HG03159 (cell line): ENCODE results near the gene TRAF3.
"Not testable (repeated sequence)": the region's sequence is repeated elsewhere in the genome, so short reads cannot be mapped to it uniquely, and the experiment has no call there.

Source experiments
- ATAC-seq: cut with Tn5 transposase; IDR thresholded peaks from one replicate; pipeline ENCODE4 v1.9.1; 2021; ENCODE audit warnings: mild to moderate bottlenecking, moderate library complexity; ENCODE audit not compliant: unreplicated experiment

The TRAF3 gene

DNA sequence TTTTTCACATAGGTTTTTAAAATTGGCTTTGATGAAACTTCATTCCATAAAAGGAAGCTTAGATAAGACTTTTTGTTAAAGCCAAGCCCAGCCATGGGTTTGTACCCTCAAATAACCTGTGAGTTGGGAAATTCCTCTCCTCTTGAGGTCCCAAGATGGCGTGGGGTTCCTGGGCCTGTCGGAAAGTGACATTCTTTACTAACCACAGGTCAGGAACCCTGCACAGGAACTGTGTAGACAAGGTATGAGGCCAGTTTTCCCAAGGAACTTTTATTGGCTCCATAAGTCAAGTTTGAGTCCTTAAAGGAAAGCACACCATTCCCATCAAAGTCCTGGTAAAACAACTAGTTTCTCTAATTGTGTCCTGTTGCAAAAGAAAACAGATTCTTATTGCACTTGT lies 80.2 kb downstream of the TRAF3 start:
- ATAC-seq: no peak

- ATAC-seq: no peak
Measured at GRCh38 chr14:102859911-102860310, 82.7 kb downstream of the TRAF3 start.

DNA sequence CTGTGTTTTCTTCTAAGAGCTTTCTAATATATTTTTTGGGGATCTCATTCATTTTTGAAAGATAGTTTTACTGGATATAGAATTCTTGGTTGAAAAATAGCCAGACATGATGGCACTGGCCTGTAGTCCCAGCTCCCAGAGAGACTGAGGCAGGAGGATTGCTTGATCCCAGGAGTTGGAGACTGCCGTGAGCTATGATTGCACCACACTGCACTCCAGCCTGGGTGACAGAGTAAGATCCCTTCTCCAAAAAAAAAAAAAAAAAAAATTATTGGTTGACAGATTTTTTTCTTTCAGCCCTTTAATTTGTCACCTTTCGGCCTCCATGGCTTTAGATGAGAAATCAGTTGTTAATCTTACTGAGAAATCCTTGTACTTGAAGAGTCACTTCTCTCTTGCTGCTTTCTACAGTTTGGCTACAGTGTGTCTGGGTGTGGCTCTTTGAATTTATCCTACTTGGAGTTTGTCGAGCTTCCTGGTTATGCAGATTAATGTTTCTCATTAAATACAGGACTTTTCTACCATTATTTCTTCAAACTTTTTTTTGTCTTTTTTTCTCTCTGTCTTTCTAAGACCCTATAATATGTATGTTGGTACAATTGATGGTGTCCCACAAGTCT lies 85.0 kb downstream of the TRAF3 start:
- no peak for ATAC-seq

DNA sequence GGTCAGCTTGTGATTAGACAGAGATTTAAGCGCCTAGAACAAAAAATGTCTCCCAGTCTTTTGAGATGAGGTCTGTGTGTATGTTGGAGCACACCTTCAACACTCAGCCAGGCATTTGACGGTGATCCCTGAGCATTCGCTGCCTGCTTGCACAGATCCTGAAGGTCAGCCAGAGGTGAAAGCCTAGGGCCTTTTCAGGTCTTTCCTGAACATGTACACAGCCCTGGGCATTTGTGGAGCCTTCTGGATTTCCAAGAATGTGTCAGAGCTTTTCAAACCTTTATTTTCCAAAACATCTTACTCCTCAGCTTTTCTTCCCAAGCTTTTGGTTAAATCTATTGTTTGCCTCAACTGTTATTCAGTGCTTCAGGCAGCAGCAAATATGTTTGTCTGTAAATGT lies 86.1 kb downstream of the TRAF3 start:
- ATAC-seq: no peak

GRCh38 chr14:102865916-102866315 lies 88.7 kb downstream of the TRAF3 start:
- not testable (repeated sequence) for ATAC-seq

- no peak for ATAC-seq
Measured at GRCh38 chr14:102866982-102867761, 89.9 kb downstream of the TRAF3 start.

GRCh38 chr14:102867826-102868580 lies 90.8 kb downstream of the TRAF3 start:
- no peak for ATAC-seq

GRCh38 chr14:102868956-102869547 lies 91.8 kb downstream of the TRAF3 start:
- ATAC-seq: no peak

DNA sequence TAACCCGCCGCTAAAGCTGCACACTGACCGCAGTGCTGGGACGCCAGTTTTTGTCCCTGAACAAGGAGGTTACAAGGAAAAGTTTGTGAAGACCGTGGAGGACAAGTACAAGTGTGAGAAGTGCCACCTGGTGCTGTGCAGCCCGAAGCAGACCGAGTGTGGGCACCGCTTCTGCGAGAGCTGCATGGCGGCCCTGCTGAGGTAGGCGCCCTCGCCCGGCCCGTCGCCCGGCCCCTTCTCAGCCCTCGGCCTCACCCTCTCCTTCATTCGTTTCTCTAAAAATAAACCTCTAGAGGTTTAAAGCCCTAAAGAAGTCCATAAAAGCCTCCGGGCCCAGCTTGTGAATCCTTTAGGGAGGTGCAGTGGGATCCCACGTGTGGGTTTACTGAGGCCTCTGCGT lies 93.0 kb downstream of the TRAF3 start:
- no peak for ATAC-seq

GRCh38 chr14:102870994-102871831 lies 94.0 kb downstream of the TRAF3 start:
- no peak for ATAC-seq

- no peak for ATAC-seq
Measured at GRCh38 chr14:102872020-102872419, 94.8 kb downstream of the TRAF3 start.

DNA sequence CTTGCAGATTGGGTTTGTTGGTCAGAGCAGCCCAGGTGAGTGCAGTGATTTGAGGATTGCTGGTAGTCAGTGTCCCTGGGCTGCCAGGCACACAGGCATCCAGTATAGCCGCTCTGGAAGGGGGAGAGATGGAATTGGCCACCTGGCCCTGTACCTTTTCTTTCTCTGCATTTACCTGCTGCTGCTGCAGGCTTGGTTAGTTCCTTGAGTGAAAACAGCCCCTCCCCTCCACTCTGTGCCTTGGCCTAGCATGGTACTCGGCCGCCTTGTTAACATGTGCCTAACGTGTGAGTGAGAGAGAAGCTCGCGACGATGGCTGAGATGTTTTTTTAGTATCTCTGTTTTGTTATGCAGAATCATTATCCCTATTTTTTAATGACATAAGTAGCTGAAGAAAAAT lies 95.9 kb downstream of the TRAF3 start:
- ATAC-seq: no peak

DNA sequence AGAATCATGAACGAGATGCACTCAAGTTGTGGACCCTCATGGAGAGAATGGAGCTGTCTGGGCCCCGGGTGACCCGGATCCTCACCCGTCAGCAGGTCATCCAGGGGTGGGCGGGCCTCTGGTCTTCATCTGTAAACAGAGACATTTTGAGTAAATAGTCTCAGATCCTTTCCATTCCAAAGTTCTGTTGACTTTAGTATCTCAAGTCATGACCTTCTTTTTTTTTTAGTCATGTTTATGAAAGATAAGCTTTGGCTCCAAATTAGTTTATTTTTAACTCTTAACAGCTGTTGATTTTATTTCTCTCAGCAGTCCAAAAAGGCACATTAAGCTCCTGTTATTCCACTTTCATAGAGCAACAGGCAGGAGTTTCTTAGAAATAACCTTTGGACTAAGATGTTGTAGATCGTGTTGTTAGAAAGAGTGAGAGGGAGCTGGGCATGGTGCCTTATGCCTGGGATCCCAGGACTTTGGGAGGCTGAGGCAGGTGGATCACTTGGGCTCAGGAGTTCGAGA lies 96.4 kb downstream of the TRAF3 start:
- ATAC-seq: no peak

- no peak for ATAC-seq
Measured at GRCh38 chr14:102875652-102876051, 98.4 kb downstream of the TRAF3 start.

- not testable (repeated sequence) for ATAC-seq
Measured at GRCh38 chr14:102877511-102877910, 100.3 kb downstream of the TRAF3 start.

DNA sequence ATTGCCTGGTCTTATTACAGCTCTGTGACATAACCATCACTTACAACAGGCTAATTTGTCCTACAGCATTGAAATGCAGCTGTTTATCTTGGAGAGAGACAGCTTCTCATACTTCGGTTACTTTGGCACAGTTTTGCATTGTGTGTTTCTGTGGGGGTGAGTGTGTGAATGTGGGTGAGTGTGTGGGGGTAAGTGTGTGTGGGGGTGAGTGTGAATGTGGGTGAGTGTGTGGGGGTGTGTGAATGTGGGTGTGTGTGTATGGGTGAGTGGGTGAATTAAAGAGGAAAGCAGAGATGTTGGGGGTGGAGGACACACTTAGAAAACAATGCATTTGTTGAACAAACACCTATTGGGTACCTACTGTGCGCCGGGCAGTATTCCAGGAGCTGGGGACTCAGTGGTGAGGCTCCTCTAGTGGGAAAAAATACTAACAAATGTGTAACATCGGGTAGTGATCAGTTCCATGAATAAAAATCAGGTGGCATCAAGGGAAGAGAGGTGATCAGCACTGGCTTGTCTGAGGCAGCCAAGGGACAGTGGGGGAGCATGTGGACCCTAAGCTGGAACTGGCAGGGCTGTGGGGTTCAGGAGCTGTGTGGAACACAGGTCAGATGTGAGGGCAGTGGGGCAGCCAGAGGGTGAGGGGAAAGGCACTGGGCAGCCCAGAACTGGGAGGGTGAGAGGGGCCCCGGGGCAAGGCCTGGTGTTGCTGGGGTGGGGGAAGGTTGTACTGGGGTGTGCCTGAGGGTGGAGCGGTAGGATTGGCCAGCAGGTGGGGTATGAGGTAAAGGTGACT lies 101.1 kb downstream of the TRAF3 start:
- no peak for ATAC-seq

GRCh38 chr14:102878970-102879460 lies 101.8 kb downstream of the TRAF3 start:
- ATAC-seq: no peak

- no peak for ATAC-seq
Measured at GRCh38 chr14:102882226-102882906, 105.1 kb downstream of the TRAF3 start.

GRCh38 chr14:102883089-102883541 lies 105.9 kb downstream of the TRAF3 start:
- ATAC-seq: no peak
